Ectodermal cell (in vitro differentiated cells): ENCODE results near the gene DAB1.
"Not testable (repeated sequence)": the region's sequence is repeated elsewhere in the genome, so short reads cannot be mapped to it uniquely, and the experiment has no call there.

ENCODE experiments used
- H3K27ac ChIP-seq: 2 replicates; pipeline ENCODE4 v1.7.0; 2013; ENCODE audit warnings: mild to moderate bottlenecking, low read depth, low read length; ENCODE audit not compliant: insufficient read depth, poor library complexity, severe bottlenecking
- H3K27me3 ChIP-seq: 2 replicates; pipeline ENCODE4 v1.7.0; 2013; ENCODE audit warnings: mild to moderate bottlenecking, low read length; ENCODE audit not compliant: insufficient read depth, control insufficient read depth, poor library complexity, severe bottlenecking
- H3K36me3 ChIP-seq: one replicate; pipeline ENCODE4 v1.7.0; 2013; ENCODE audit warnings: low read length; ENCODE audit not compliant: control insufficient read depth, insufficient read depth
- H3K4me1 ChIP-seq: one replicate; pipeline ENCODE4 v1.7.0; 2013; ENCODE audit warnings: low read length; ENCODE audit not compliant: control insufficient read depth, insufficient read depth
- H3K4me3 ChIP-seq: 2 replicates; pipeline ENCODE4 v1.7.0; 2013; ENCODE audit warnings: low read depth, low read length, control low read depth; ENCODE audit not compliant: insufficient read depth
- H3K9me3 ChIP-seq: 2 replicates; pipeline ENCODE4 v1.7.0; 2013; ENCODE audit warnings: mild to moderate bottlenecking, low read length, moderate library complexity; ENCODE audit not compliant: control insufficient read depth
- WGBS, 2 experiments: methylation state at CpG; one replicate each; pipeline ENCODE4 v1.1.7; 2013; ENCODE audit warnings: missing lambda C conversion rate in 2 of 2; 5-methylcytosine and 5-hydroxymethylcytosine counted together

The DAB1 gene

GRCh38 chr1:57089221-57089620, 334.6 kb downstream of the DAB1 start:
- Histone ChIP-seq H3K36me3 (no peaks in the 10 kb centered on the region), H3K27me3 (no peaks in the 10 kb centered on the region), H3K4me1 (peaks cover 7% of the 10 kb centered on the region), H3K4me3 (no peak overlapping the region), H3K9me3 (no peaks in the 10 kb centered on the region), H3K27ac (no peak overlapping the region)
- 92 to 98% methylated on average over 4 of the region's 4 CpGs for WGBS, 2 experiments

- no peaks in the 10 kb centered on the region for H3K36me3 ChIP-seq
- H3K27me3 ChIP-seq = no peaks in the 10 kb centered on the region
- no peak overlapping the region for H3K27ac ChIP-seq
- H3K4me3 ChIP-seq = no peak overlapping the region
- 86 to 88% methylated on average over 6 of the region's 6 CpGs for WGBS, 2 experiments
- H3K9me3 ChIP-seq = no peaks in the 10 kb centered on the region
- peaks cover 7% of the 10 kb centered on the region for H3K4me1 ChIP-seq
These were observed 335.2 kb downstream of the DAB1 start for GRCh38 chr1:57088653-57089052.

GRCh38 chr1:57087660-57088059, 336.2 kb downstream of the DAB1 start:
- 100% methylated on average over 1 of the region's 3 CpGs; no CpG with 5 or more reads in 1 of the 2 experiments for WGBS, 2 experiments
- not testable (repeated sequence) for H3K4me1 ChIP-seq

GRCh38 chr1:57086154-57086553, 337.7 kb downstream of the DAB1 start:
- no peak overlapping the region for H3K4me3 ChIP-seq
- peaks cover 7% of the 10 kb centered on the region for H3K4me1 ChIP-seq
- H3K36me3 ChIP-seq = no peaks in the 10 kb centered on the region
- H3K27ac ChIP-seq = no peak overlapping the region
- H3K9me3 ChIP-seq = no peaks in the 10 kb centered on the region
- WGBS, 2 experiments = 80 to 81% methylated on average over 6 of the region's 6 CpGs
- no peaks in the 10 kb centered on the region for H3K27me3 ChIP-seq

More at GRCh38 chr1:57087660-57088059, 336.2 kb downstream of the DAB1 start:
- not testable (repeated sequence) for H3K4me3 ChIP-seq, H3K27me3 ChIP-seq, H3K27ac ChIP-seq, H3K36me3 ChIP-seq, H3K9me3 ChIP-seq

- Histone ChIP-seq H3K36me3 (no peaks in the 10 kb centered on the region), H3K4me1 (peaks cover 2% of the 10 kb centered on the region), H3K9me3 (no peaks in the 10 kb centered on the region), H3K4me3 (no peak overlapping the region), H3K27ac (no peak overlapping the region), H3K27me3 (no peaks in the 10 kb centered on the region)
- WGBS, 2 experiments = 94% methylated on average over 2 of the region's 2 CpGs
These were observed 339.2 kb downstream of the DAB1 start for GRCh38 chr1:57084701-57085100.

- Histone ChIP-seq H3K4me3 (no peak overlapping the region), H3K9me3 (no peaks in the 10 kb centered on the region), H3K27ac (no peak overlapping the region), H3K4me1 (no peaks in the 10 kb centered on the region), H3K36me3 (no peaks in the 10 kb centered on the region), H3K27me3 (no peaks in the 10 kb centered on the region)
- 88 to 93% methylated on average over 6 to 7 of the region's 7 CpGs for WGBS, 2 experiments
These were observed 341.0 kb downstream of the DAB1 start for GRCh38 chr1:57082711-57083439.

- Histone ChIP-seq H3K36me3 (no peaks in the 10 kb centered on the region), H3K27ac (no peak overlapping the region), H3K9me3 (no peaks in the 10 kb centered on the region), H3K27me3 (no peaks in the 10 kb centered on the region), H3K4me1 (no peaks in the 10 kb centered on the region), H3K4me3 (no peak overlapping the region)
- WGBS, 2 experiments = 94 to 95% methylated on average over 4 of the region's 5 CpGs
These were observed 344.3 kb downstream of the DAB1 start for GRCh38 chr1:57079454-57080157.

- H3K4me1 ChIP-seq = no peaks in the 10 kb centered on the region
- no peaks in the 10 kb centered on the region for H3K9me3 ChIP-seq
- no peaks in the 10 kb centered on the region for H3K36me3 ChIP-seq
- no peaks in the 10 kb centered on the region for H3K27me3 ChIP-seq
- WGBS, 2 experiments = 80 to 81% methylated on average over 5 to 7 of the region's 8 CpGs
- no peak overlapping the region for H3K27ac ChIP-seq
- H3K4me3 ChIP-seq = no peak overlapping the region
These were observed 351.3 kb downstream of the DAB1 start for GRCh38 chr1:57072401-57073110.

GRCh38 chr1:57067863-57068262, 356.0 kb downstream of the DAB1 start:
- Histone ChIP-seq H3K9me3 (no peaks in the 10 kb centered on the region), H3K4me3 (no peak overlapping the region), H3K36me3 (no peaks in the 10 kb centered on the region), H3K4me1 (peaks cover 8% of the 10 kb centered on the region), H3K27ac (no peak overlapping the region), H3K27me3 (no peaks in the 10 kb centered on the region)
- WGBS, 2 experiments = 88 to 96% methylated on average over 2 to 3 of the region's 3 CpGs

GRCh38 chr1:57066980-57067610, 356.8 kb downstream of the DAB1 start:
- H3K9me3 ChIP-seq = no peaks in the 10 kb centered on the region
- H3K27me3 ChIP-seq = no peaks in the 10 kb centered on the region
- peaks cover 8% of the 10 kb centered on the region for H3K4me1 ChIP-seq
- no peaks in the 10 kb centered on the region for H3K36me3 ChIP-seq
- peak overlapping the region; percentile 36 for H3K27ac ChIP-seq
- 88 to 95% methylated on average over 4 of the region's 4 CpGs for WGBS, 2 experiments
- H3K4me3 ChIP-seq = no peak overlapping the region
